HCT116 (cell line): ENCODE results near the gene COX6B2. TPM values are rescaled to one million over a fixed set of nuclear protein-coding genes. Genes with fewer than 3 reads are reported as not detected.

Experiments
- ATAC-seq: fragments of 200-7000 bp; cut with Tn5 transposase; 2 replicates; pipeline ENCODE4 v1.9.1; 2020; ENCODE audit warnings: mild to moderate bottlenecking, moderate library complexity
- BruUV-seq: library from RNA; stranded (reverse); fragments of 400-500 nt; replicated peaks from 2 replicates; lab custom pipeline; 2021; lab: Mats Ljungman, UMichigan
- CTCF ChIA-PET: fragments of 300-600 bp; sonication (Branson Sonifier 250); formaldehyde crosslinking; loops from one replicate; lab custom pipeline; 2021; ENCODE audit warnings: antibody characterized with exemption; lab: Charles Lee
- POLR2A ChIA-PET: fragments of 300-600, 350-600 bp; sonication (Branson Sonifier 250); formaldehyde crosslinking; loops from one replicate; lab custom pipeline; 2021; ENCODE audit warnings: antibody characterized with exemption; lab: Charles Lee
- RAD21 ChIA-PET, 2 experiments: fragments of 300-600 bp; sonication (Branson Sonifier 250); formaldehyde crosslinking; loops; one replicate each; lab custom pipeline; 2023; ENCODE audit warnings: low total read pairs in 2 of 2; ENCODE audit not compliant: uncharacterized antibody in 2 of 2, unreplicated experiment in 2 of 2, low non-redundant PET in 1 of 2; lab: Charles Lee
- DNase-seq: peaks from one replicate; pipeline ENCODE4 v3.0.0-alpha.2; 2010; ENCODE audit warnings: low read depth, low spot score
- H2AFZ ChIP-seq: fragments of 200-600 bp; shearing (Covaris generic), sonication (generic); 2 replicates; pipeline ENCODE4 v1.6.1; 2017; ENCODE audit warnings: low read depth, mixed run types, mixed read lengths, antibody characterized with exemption, low read length; ENCODE audit not compliant: poor library complexity, severe bottlenecking
- H3K27ac ChIP-seq: 2 replicates; pipeline ENCODE4 v1.5.1; 2012; ENCODE audit warnings: low read depth, low read length
- H3K27me3 ChIP-seq: fragments of 200-600 bp; sonication (generic); 2 replicates; pipeline ENCODE4 v1.6.1; 2016; ENCODE audit warnings: mixed run types, low read length, mixed read lengths; ENCODE audit not compliant: insufficient read depth
- H3K36me3 ChIP-seq, 2 experiments: fragments of 200-500 bp in 1 of 2; fragments of 200-600 bp in 1 of 2; sonication (Bioruptor generic) in 1 of 2; sonication (generic) in 1 of 2; 2 replicates each; pipeline versions ENCODE4 v1.5.1 to v1.6.1; 2014 to 2016; ENCODE audit warnings: low read length in 2 of 2, inconsistent platforms in 1 of 2, mixed read lengths in 1 of 2, mixed run types in 1 of 2; ENCODE audit not compliant: insufficient read depth in 2 of 2, control insufficient read depth in 1 of 2
- H3K4me1 ChIP-seq, 2 experiments: fragments of 200-600 bp in 1 of 2; sonication (generic) in 1 of 2; 2 replicates each; pipeline versions ENCODE4 v1.5.1 to v1.6.1; 2012 to 2017; ENCODE audit warnings: low read length in 2 of 2, inconsistent platforms in 1 of 2, mild to moderate bottlenecking in 1 of 2, mixed read lengths in 1 of 2, mixed run types in 1 of 2, moderate library complexity in 1 of 2; ENCODE audit not compliant: insufficient read depth in 2 of 2, control insufficient read depth in 1 of 2
- H3K4me2 ChIP-seq: fragments of 200-600 bp; sonication (generic); 2 replicates; pipeline ENCODE4 v1.6.1; 2017; ENCODE audit warnings: mixed run types, low read length, mixed read lengths
- H3K4me3 ChIP-seq, 2 experiments: fragments of 200-600 bp in 1 of 2; sonication (generic) in 1 of 2; replicated peaks in 1 of 2; 2 replicates each; pipeline ENCODE4 v1.5.1; 2011 to 2016; ENCODE audit warnings: low read length in 2 of 2, control low read depth in 1 of 2, low read depth in 1 of 2, mild to moderate bottlenecking in 1 of 2, mixed read lengths in 1 of 2, mixed run types in 1 of 2
- H3K79me2 ChIP-seq: fragments of 200-600 bp; sonication (generic); 2 replicates; pipeline ENCODE4 v1.6.1; 2017; ENCODE audit warnings: mild to moderate bottlenecking, mixed run types, low read length, moderate library complexity, mixed read lengths; ENCODE audit not compliant: insufficient read depth
- H3K9ac ChIP-seq: fragments of 200-600 bp; sonication (generic); 2 replicates; pipeline ENCODE4 v1.6.1; 2016; ENCODE audit warnings: low read length, mixed read lengths
- H3K9me2 ChIP-seq: fragments of 200-600 bp; sonication (generic), shearing (Covaris generic); 2 replicates; pipeline ENCODE4 v1.6.1; 2017; ENCODE audit warnings: mixed run types, mild to moderate bottlenecking, moderate library complexity; ENCODE audit not compliant: insufficient read depth
- H3K9me3 ChIP-seq, 2 experiments: fragments of 200-500 bp in 1 of 2; fragments of 200-600 bp in 1 of 2; sonication (Bioruptor generic) in 1 of 2; sonication (generic) in 1 of 2; 2 replicates each; pipeline ENCODE4 v1.6.1; 2014 to 2017; ENCODE audit warnings: low read length in 2 of 2, mixed read lengths in 2 of 2, inconsistent platforms in 1 of 2, low read depth in 1 of 2, mild to moderate bottlenecking in 1 of 2, mixed run types in 1 of 2, moderate library complexity in 1 of 2; ENCODE audit not compliant: control insufficient read depth in 1 of 2, insufficient read depth in 1 of 2
- H4K20me1 ChIP-seq: fragments of 200-600 bp; sonication (generic), shearing (Covaris generic); 2 replicates; pipeline ENCODE4 v1.6.1; 2017; ENCODE audit warnings: mixed run types, mild to moderate bottlenecking, moderate library complexity; ENCODE audit not compliant: insufficient read depth
- CEBPB ChIP-seq: IDR thresholded peaks from 2 replicates; pipeline ENCODE4 v1.6.1; 2012; ENCODE audit warnings: low read depth
- RAD21 ChIP-seq: IDR thresholded peaks from 2 replicates; pipeline ENCODE4 v1.6.1; 2012; ENCODE audit warnings: low read depth, mild to moderate bottlenecking
- YY1 ChIP-seq: IDR thresholded peaks from 2 replicates; pipeline ENCODE4 v1.6.1; 2011; ENCODE audit warnings: low read length, low read depth, moderate library complexity, mild to moderate bottlenecking; ENCODE audit not compliant: insufficient replicate concordance; ENCODE audit errors: extremely low read depth
- ZNF274 ChIP-seq: fragments of 200-500 bp; sonication (Bioruptor generic); IDR thresholded peaks from 2 replicates; pipeline ENCODE4 v1.6.1; 2014; ENCODE audit warnings: mild to moderate bottlenecking, low read depth, low read length, inconsistent platforms
- intact Hi-C: fragments of 100-400 bp; cut with micrococcal nuclease; formaldehyde crosslinking; loops from 2 replicates; pipeline ENCODE4 v1.10.0; 2022
- total RNA-seq: library from RNA; stranded (reverse); gene quantifications from one replicate; pipeline ENCODE4 v1.2.1, GENCODE V29; 2021; ENCODE audit not compliant: unreplicated experiment
- TF ChIP-seq, protein P1 (sequence below): IDR thresholded peaks from 2 replicates; pipeline ENCODE4 v1.6.1; 2012

The COX6B2 gene
- total RNA-seq, 1 experiment from 2014 or later, result 2.4 TPM

- no peak for ATAC-seq
- RAD21 ChIA-PET, result interaction anchor here (0.6 kb wide), 2 partner anchors 61 to 134 kb away, joined by 4 to 7 read pairs; no protein-coding TSS in a partner anchor
- H3K27ac ChIP-seq, result no peak overlapping the region
- H3K79me2 ChIP-seq, result no peaks in the 10 kb centered on the region
- no TSS peak for BruUV-seq
- H3K9me3 ChIP-seq, result no peaks in the 10 kb centered on the region
- POLR2A ChIA-PET, result interaction anchor here (2.0 kb wide), 1 partner anchor 83 kb away, joined by 8 read pairs; the partner anchor contains the start of gene TMEM238
- TF ChIP-seq, protein P1, sequence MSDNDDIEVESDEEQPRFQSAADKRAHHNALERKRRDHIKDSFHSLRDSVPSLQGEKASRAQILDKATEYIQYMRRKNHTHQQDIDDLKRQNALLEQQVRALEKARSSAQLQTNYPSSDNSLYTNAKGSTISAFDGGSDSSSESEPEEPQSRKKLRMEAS, result no peak
- TF ChIP-seq RAD21 (no peak), YY1 (no peak)
- TF ChIP-seq, all 23 proteins: peak for 0
- CTCF ChIA-PET, result interaction anchor here (0.6 to 2.7 kb wide), 14 partner anchors 9 to 176 kb away, joined by 3 to 15 read pairs (median 6); partner anchors contain the start of genes BRSK1, HSPBP1, KMT5C and TMEM238
- H2AFZ ChIP-seq, result no peak overlapping the region
- no peak overlapping the region for H3K9ac ChIP-seq
- peaks cover 8 to 11% of the 10 kb centered on the region in 2 experiments; a peak in 2 of 4 replicates for H3K36me3 ChIP-seq
- no peaks in the 10 kb centered on the region for H3K9me2 ChIP-seq
- H3K27me3 ChIP-seq, result no peaks in the 10 kb centered on the region
- intact Hi-C loops, result loop anchor here (5.0 kb wide), 1 partner anchor 81 kb away; the partner anchor contains the start of gene TMEM238
- no peak for DNase-seq
- H3K4me2 ChIP-seq, result no peak overlapping the region
- peaks cover 0 to 7% of the 10 kb centered on the region in 2 experiments; a peak in 1 of 4 replicates for H3K4me1 ChIP-seq
- H3K4me3 ChIP-seq, result no peak overlapping the region
- no peaks in the 10 kb centered on the region for H4K20me1 ChIP-seq
Observed at GRCh38 chr19:55300886-55301458, 53.5 kb downstream of the COX6B2 start.

DNA sequence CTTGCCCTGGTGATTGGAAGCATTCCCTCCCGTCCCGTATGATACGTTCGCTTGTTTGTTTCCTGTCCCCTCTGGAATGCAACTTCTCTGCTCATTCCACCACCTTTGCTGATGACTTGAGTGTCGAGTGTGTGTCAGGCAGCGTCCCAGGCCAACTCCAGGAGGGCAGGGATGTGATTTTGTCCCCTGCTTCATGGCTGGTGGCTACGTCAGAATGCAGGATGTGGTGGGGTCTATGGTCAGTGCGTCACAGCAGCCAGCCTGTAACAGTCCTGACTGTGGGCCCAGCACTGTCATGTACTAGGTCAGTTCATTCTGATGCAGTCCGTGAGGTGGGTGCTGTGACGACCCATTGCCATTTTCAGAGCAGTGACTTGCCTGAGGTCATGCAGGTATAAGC is 54.5 kb downstream of the COX6B2 start:
- peaks cover 0 to 7% of the 10 kb centered on the region in 2 experiments; a peak in 1 of 4 replicates for H3K4me1 ChIP-seq
- no peaks in the 10 kb centered on the region for H3K27me3 ChIP-seq
- no TSS peak for BruUV-seq
- RAD21 ChIA-PET, result no interaction called here
- no peak overlapping the region for H2AFZ ChIP-seq
- intact Hi-C loops, result loop anchor here (5.0 kb wide), 1 partner anchor 82 kb away; the partner anchor contains the start of gene TMEM238
- no peak for ATAC-seq
- DNase-seq, result no peak
- H3K4me2 ChIP-seq, result no peak overlapping the region
- no peak overlapping the region for H3K9ac ChIP-seq
- H3K79me2 ChIP-seq, result no peaks in the 10 kb centered on the region
- H4K20me1 ChIP-seq, result no peaks in the 10 kb centered on the region
- H3K36me3 ChIP-seq, result peaks cover 8 to 16% of the 10 kb centered on the region in 2 experiments; a peak in 2 of 4 replicates
- no peak overlapping the region for H3K4me3 ChIP-seq
- POLR2A ChIA-PET, result no interaction called here
- H3K9me3 ChIP-seq, result no peaks in the 10 kb centered on the region
- no peak overlapping the region for H3K27ac ChIP-seq
- no peaks in the 10 kb centered on the region for H3K9me2 ChIP-seq
- CTCF ChIA-PET, result interaction anchor here (0.9 to 1.8 kb wide), 2 partner anchors 8 to 154 kb away, joined by 3 to 15 read pairs; no protein-coding TSS in a partner anchor
- TF ChIP-seq CEBPB (no peak), ZNF274 (no peak)

Other genes with a start within 250 kb of the COX6B2 start
- gene PPP1R12C, start 237.1 kb downstream of the COX6B2 start, total RNA-seq, result 83.2 TPM
- gene TNNT1, start 205.5 kb downstream of the COX6B2 start, total RNA-seq, result 188 TPM
- 42.1 TPM for gene TNNI3, start 197.0 kb downstream of the COX6B2 start, total RNA-seq
- gene DNAAF3, start 188.1 kb downstream of the COX6B2 start, total RNA-seq, result 52.8 TPM
- 2.3 TPM for gene SYT5, start 174.4 kb downstream of the COX6B2 start, total RNA-seq
- 15.9 TPM for gene PTPRH, start 145.2 kb downstream of the COX6B2 start, total RNA-seq
- 10.6 TPM for gene TMEM86B, start 126.0 kb downstream of the COX6B2 start, total RNA-seq
- 96.7 TPM for gene PPP6R1, start 95.7 kb downstream of the COX6B2 start, total RNA-seq
- 63.0 TPM for gene HSPBP1, start 74.6 kb downstream of the COX6B2 start, total RNA-seq
- 33.3 TPM for gene BRSK1, start 70.7 kb downstream of the COX6B2 start, total RNA-seq
- not detected for gene TMEM150B, start 29.4 kb downstream of the COX6B2 start, total RNA-seq
- gene KMT5C, start 14.8 kb downstream of the COX6B2 start, total RNA-seq, result 27.5 TPM
- not detected for gene GARIN5B, start 8.5 kb upstream of the COX6B2 start, total RNA-seq
- gene IL11, start 15.7 kb upstream of the COX6B2 start, total RNA-seq, result 2.8 TPM
- not detected for gene TMEM190, start 22.1 kb upstream of the COX6B2 start, total RNA-seq
- 21.0 TPM for gene TMEM238, start 29.6 kb upstream of the COX6B2 start, total RNA-seq
- gene RPL28, start 31.2 kb upstream of the COX6B2 start, total RNA-seq, result 3,050 TPM
- gene UBE2S, start 53.1 kb upstream of the COX6B2 start, total RNA-seq, result 515 TPM
- not detected for gene SHISA7, start 88.6 kb upstream of the COX6B2 start, total RNA-seq
- 56.8 TPM for gene ISOC2, start 106.9 kb upstream of the COX6B2 start, total RNA-seq
- 0.34 TPM for gene C19orf85, start 110.0 kb upstream of the COX6B2 start, total RNA-seq
- 14.9 TPM for gene ZNF628, start 121.9 kb upstream of the COX6B2 start, total RNA-seq
- 55.3 TPM for gene NAT14, start 130.5 kb upstream of the COX6B2 start, total RNA-seq
- gene SSC5D, start 133.7 kb upstream of the COX6B2 start, total RNA-seq, result 1.5 TPM
- 0.30 TPM for gene SBK2, start 182.4 kb upstream of the COX6B2 start, total RNA-seq
- 1.2 TPM for gene SBK3, start 190.8 kb upstream of the COX6B2 start, total RNA-seq
- 24.1 TPM for gene ZNF579, start 226.1 kb upstream of the COX6B2 start, total RNA-seq
- gene FIZ1, start 244.8 kb upstream of the COX6B2 start, total RNA-seq, result 15.3 TPM
- gene ZNF524, start 245.6 kb upstream of the COX6B2 start, total RNA-seq, result 17.2 TPM